Measurements from ENCODE around the gene GMEB2.
"Not testable (repeated sequence)": the region's sequence is repeated elsewhere in the genome, so short reads cannot be mapped to it uniquely, and the experiment has no call there.

Gene GMEB2

DNA sequence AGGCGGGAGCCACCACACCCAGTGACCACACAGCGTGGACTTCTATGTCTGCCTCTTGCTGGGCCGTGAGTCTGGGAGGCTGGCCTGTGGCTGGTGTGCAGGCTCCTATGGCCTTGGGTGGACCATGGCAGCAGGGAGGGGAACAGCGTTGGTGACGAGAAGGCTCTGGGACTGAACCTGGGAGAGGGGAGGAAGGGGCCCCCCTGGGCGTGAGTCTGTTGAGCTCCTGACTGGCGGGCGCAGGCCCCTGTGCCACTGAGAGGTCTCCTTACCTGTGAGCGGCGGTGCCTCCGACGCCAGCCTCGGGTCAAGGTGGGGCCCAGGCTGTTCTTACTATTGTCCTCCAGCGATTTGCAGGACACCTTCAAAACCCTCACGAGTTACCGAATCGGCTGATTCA lies 40.1 kb downstream of the GMEB2 start:
- no peak for DNase-seq

DNA sequence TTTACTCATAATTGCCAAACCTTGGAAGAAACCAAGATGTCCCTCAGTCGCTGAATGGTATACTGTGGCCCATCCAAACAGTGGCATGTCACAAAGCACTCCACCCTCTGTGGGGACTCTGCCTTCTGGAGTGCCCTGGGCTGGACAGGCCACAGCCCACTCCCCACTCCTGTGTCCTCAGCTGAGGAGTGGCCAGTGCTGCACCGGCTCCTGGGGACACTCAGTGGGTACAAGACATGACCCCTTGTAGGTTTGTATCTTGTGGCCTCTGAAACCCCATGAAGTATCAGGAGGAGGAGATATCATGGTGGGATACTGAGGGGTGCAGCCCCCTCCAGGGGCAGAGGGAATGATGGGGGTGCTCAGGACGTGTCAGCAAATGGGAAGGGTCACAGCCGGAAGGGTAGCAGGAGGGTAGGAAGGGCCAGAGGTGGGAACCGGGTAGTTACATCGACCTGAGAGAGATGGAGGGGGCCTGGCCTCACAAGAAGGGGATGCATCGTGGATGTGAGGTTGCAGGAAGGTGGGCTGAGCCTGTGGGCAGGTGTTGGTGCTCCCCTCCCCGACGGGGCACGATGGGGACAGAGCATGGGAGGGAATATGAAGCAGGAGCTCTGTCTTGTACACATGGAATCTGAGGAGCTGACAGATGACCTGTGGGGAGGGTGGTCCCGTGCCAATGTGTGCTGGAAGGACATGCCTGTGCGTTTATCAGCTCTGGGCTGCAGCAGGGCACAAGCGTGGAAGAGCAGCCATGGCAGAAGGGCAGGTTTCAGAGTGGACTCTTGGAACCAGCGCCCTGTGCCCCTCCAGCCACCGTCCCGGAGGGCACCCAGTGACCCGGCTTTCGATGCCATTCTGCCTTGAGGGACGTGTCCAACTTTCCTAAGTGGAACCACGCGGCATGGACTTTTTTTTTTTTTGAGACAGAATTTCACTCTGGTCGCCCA lies 41.0 kb downstream of the GMEB2 start:
- DNase-seq = no peak

DNA sequence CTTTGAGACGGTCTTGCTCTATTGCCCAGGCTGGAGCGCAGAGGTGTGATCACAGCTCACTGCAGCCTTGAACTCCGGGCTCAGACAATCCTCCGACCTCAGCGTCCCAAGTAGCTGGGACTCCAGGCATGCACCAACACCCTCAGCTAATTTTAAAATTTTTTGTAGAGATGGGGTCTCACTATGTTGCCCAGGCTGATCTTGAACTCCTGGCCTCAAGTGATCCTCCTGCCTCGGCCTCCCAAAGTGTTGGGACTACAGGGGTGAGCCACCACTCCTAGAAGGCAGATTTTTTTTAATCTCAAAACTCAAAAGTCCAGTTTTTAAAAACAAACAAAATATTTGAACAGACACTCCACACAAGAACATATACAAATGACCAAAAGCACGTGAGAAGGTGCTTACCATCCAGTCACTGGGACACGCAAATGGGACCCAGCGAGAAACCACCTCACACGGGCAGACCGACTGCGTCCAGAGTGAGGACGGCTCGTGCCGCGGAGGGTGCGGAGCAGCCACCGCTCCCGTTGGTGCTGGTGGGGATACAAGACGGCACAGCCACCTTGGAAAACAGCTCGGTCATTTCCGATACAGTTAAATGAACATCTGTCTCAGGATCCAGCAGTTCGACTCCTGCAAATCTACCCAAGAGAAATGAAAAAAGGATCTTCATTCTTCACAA lies 44.4 kb downstream of the GMEB2 start:
- DNase-seq = peak; percentile 61

DNA sequence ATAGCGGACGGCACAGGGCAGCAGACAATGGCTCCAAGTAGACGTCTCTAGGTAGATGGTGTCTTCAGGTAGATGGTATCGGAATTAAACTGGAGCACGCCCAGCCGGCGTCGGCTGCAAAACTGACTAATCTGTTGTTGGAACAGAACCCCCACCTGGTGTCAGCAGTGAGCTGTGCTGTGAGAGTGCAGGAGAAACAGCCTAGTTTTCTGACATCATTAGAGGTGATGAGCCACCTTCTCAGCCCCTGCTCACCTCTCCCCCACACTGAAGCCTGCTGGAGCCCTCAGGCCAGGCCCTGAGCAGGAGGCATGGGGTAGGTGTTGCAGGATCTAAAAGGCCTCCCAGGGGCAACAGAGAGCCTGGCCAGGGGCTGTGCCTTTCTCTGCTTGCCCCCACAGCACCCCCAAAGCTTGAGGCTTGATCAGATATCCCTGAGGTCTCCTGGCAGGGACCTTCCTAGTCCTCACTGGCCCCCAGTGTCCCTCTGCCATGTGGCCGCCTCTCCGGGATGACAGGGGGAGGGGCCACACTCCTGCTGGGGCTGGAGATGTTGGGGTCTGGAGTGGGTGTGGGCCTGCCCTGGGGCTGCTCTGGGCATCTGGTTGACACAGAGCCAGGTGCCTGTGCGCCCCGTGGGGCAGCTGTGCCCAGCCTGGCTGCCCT lies 46.0 kb downstream of the GMEB2 start:
- peak; percentile 88 for DNase-seq

DNA sequence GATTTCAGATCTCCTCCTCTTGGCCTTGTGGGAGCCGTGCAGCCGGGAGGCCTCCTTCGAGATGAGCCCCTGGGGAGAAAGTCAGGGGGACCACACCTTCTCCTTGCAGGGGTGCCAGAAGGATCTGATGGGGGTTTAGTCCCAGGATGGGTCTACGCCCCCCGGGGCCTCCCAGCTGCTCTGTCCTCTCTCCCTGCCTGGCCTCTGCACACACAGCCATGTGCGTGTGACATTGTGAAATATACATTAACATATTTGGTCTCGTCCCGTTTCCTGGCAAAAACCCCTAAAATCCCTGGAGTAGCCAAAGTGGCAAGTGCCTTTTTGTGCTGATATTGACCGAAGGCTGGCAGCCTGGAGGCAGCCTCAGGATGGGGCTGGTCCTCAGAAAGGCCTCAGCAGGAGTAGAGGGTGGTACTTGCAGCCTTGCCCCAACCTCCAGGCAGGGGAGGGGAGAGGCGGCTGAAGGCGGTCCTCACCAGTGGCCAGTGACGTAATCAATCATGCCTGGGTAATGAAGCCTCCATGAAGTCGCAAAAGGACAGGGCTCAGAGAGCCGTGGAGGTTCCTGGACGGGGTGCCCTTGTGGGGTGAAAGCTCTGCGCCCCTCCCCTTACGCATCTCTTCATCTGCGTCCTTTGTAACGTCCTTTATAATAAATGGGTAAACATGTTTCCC lies 47.7 kb downstream of the GMEB2 start:
- no peak for DNase-seq

DNA sequence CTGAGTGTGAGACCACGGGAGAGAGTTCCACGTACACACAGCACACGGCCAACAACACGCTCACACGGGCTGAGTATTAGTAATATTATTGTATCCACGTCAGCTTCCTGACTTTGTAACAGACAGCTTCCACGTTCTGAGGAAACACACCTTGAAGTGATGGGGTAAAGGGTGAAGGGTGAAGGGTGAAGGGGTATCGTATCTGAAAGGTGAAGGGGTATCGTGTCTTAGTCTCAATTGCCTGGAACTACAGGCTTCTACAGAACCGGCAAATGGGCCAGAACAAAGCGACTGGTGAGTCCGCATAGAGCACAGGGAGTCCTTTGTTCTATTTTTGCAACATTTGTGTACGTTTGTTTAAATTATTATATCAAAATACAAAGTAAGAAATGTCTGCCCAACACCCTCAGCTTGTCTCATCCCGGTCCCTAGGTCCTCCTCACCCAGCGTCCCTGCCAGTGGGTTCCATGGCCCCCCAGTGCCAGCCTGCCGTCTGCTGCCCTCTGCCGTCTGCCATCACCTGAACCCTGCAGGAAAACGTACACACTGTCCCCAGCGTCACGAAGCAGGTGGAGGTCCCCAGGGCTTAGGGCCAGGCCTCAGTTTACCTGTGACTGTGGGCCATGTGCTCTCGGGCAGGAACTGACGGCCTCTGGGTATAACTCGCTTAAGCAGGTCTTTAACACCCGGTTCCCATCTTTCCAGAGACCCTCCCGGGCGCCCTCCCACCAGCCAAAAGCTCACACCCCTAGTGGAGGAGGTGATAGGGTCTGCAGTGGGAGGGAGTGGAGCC lies 48.5 kb downstream of the GMEB2 start:
- DNase-seq = no peak

DNA sequence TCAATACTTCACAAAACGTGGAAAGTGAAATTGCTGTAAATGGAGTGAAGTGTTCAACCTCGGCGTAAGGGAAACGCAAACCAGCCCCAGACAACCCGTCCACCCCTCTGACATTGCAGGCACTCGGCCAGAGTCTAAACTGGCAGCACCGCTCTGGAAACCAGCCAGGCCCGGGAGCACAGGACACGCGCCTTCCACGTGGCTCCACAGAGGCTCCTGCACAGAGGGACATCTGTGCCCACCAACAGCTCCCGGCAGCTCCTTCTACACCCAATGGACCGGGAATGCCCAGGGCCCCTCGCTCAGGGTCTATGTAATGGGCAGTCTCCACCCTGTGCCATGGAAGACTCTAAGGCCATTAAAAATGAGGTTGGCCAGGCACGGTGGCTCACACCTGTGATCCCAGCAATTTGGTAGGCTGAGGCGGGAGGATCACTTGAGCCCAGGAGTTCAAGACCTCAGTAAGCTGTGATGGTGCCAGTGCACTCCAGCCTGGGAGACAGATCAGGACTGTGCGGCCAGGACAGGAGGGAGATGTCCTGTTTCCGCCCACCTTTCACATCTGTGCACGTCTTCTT lies 49.5 kb downstream of the GMEB2 start:
- no peak for DNase-seq

DNA sequence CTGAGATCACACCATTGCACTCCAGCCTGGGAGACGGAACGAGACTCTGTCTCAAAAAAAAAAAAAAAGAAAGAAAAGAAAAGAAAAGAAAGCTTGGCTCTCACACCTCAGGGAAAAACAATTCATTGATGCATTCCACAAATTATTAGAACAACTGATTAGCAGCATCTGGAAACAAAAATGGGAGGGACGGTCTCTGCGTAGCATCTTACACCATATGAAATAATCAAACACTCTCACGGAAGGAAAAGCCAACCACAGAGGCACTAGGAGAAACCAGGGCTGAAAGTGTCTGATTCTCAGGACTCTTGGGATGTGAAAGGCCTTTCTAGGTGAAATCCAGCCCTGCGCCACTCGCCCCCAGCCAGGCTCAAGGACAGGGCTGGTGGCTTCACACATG lies 50.6 kb downstream of the GMEB2 start:
- no peak for DNase-seq

DNA sequence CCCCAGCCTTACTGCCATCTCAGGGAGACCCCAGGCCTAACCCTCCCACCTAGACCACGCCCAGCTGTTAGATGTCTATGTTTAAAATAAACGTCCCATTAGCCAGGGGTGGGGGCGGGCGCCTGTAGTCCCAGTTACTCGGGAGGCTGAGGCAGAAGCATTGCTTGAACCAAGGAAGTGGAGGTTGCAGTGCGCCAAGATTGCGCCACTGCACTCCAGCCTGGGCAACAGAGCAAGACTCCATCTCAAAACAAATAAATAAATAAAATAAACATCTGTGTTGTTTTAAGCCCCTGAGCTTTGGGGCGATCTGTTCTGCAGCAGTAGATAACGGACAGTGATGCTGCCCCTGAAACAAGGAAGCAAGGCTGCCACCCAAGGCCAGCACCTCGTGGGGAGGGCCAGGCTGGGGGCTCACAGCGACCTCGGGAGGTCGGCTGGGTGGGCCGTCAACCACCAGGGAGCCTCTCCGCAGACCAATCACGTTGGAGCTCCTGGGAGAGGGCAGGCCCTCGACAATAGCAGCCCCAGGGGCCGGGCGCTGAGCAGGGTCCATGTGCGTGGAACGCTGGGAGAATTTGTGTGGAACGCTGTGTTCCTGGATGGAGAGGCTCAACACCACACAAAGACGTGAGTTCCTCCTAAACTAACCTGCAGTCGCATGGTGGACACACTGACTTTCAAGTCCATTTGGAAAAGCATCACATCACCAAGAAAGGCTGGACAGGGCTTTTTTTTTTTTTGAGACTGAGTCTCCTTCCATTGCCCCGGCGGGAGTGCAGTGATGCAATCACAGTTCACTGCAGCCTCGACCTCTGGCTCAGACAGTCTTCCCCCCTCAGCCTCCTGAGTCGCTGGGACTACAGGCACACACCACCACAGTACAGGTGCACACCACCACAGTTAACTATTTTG lies 51.8 kb downstream of the GMEB2 start:
- no peak for DNase-seq

DNA sequence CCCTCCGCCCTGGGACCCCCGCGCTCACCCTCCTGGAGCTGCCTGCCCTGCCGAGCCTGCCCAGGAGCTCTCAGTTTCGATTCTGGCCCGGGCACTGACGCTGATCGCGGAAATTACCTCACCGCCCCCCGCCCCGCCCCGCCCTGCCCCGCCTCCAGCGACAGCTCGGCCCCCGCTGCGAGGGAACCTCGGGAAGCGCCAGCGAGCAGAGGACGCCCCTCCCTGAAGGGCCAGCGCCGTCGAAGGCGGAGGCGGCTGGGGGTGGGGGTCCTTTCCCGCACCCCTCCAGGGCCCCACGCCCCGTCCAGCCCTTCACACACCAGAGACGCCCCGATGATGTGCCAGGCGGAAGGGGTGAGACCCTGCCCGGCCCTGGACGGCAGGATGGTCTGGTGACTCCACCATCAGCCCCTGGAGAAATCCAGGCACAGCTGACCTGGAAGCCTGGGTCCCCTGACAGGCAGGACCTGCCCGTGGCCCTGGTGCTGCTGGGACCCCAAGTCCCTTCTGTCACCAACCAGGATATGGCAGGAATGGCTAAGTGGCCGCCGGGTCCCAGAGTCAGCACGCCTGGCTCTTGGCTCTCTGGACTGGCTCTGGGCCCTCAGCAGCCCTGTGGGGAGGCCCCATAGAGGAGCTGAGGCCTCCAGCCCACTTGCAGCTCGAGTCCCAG lies 52.6 kb downstream of the GMEB2 start, which contains the start of gene HELZ2:
Gene HELZ2, minus strand, starts transcription at position 84 of the 673 bp plus-strand sequence. CDS start 1,854 bp downstream, outside the sequence.
- DNase-seq = peak; percentile 88

DNA sequence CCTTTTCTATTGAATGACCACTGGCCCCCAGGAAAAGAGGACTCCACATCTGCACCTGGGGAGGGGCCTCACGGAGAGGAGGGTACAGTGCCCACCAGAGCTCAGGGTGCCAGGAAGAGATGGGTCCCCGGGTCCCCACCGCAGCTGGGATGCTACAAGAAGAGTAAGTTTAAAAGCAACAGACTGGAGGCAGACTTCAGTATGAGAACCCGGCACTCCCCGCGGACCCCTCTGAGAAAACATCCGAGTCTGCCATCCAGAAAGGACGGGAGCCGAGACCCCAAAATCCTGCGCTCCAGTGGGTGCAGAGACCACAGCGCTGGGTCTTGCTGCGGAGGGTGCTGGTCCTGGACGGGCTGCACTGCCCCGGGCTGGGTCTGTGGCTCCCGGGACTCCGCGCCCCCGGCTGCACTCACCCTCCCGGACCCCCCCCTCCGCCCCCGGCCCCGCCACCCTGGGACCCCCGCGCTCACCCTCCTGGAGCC lies 53.2 kb downstream of the GMEB2 start:
- DNase-seq = no peak

DNA sequence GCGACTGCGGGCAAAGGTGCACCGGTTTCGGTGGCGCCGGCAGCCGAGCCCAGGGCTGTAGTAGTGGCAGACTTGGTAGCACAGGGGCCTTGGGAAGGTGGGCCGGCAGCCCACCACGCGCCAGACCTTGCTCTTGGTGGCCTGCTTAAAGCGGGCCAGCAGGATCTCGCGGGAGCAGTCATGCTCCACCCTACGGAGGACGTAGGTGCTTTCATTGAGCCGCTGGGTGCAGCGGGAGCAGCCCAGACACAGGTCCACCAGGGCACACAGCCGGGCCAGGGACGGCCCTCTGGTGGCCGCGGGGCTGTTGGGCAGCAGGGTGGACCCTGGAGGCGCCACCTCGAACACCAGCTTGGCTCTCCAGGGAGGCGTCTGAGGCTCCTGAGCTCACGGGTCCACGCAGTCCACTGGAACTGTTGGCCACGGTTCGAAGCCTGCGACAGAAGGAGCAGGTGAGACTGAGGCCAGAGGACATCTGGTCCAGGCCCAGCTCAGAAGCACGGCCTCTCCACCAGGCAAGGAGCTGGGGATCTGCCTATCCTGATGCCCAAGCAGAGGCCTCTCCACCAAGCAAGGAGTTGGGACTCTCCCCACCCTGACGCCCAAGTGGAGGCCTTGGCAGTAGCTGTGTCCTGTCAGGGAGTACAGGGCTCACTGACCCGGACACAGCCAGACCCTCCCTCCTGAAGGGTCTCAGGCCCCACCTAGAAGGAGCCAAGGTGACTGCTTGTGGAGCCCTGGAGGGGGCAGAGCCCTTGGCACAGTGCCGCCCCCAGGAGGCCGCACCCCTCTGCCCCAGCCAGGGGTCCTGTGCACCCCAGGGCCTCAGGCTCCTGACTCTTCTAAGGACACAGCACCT lies 53.9 kb downstream of the GMEB2 start:
- DNase-seq = no peak

DNA sequence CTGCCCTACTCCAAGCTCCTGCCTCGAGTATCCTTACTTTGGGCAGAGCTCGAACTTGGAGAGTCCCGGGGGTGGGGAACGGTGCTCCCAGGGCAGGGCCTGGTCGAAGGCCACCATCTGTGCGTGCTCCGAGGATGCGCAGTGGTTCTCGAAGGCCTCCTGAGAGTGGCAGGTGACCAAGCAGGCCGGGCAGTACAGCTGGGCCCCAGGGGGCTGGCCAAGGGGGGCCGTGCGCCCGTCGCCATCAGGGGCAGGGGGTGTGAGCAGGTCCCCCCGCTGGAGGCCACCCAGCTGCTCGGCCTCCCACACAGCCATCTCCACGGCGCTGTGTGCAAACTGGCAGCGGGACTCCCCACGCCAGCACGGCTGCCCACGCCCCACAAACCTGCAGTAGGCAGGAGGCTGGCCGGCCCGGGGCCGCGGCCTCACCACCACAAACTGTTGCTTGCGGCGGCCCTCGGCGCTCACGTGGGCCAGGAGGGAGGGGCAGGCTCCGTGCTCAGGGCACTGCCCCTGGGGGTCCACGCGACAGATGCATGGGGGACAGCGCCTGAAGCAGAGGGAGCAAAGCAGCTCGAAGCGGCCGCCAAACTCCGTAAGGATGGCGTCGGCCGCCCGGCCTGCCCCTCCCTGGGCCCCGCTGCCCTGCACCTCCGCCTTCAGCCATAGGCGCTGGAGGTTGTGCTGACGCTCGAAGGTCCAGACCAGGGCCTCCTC lies 54.7 kb downstream of the GMEB2 start:
- no peak for DNase-seq

DNA sequence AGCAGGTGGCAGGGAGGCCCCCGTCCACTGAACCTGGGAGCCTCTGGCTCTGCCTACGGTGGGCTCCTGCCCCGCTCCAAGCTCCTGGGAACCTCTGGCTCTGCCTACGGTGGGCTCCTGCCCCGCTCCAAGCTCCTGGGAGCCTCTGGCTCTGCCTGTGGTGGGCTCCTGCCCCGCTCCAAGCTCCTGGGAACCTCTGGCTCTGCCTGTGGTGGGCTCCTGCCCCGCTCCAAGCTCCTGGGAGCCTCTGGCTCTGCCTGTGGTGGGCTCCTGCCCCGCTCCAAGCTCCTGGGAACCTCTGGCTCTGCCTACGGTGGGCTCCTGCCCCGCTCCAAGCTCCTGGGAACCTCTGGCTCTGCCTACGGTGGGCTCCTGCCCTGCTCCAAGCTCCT lies 55.8 kb downstream of the GMEB2 start:
- not testable (repeated sequence) for DNase-seq

DNA sequence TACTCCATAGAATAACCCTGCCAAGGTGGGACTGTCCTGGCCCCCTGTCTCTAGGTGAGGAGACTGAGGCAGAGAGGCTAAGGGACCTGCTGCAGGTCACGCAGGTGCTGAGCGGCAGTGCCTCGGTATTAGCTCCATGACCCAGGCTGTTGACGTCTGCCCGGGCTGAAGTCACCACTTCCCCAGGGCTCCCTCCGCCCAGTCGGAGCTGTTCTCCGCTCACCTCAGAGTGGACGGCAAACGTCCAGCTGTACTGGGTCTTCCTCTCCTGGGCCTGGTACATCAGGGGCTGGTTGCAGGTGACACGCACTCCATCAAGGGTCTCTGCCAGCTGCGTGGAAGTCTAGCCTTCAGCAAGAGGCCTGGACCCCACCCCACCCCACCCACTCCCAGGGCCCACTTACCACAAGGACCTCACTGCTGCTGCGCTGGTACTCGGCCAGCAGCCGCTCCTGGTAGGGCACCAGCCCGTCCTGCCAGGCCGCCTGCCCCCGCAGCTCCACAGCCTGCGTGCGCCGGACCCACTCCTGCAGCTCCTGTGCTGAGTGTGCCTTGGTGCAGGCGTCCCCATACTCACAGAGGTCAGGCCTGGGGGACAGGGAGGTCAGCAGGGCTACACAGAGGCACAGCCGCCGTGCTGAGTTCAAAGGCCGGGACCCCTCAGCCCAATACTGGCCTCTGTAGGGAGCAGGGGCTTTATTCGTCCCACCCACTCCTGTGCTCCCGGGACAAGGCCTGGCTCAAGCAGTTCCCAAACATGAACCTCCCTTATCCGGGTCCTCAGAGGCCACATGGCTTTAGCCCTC lies 56.4 kb downstream of the GMEB2 start:
- no peak for DNase-seq

DNA sequence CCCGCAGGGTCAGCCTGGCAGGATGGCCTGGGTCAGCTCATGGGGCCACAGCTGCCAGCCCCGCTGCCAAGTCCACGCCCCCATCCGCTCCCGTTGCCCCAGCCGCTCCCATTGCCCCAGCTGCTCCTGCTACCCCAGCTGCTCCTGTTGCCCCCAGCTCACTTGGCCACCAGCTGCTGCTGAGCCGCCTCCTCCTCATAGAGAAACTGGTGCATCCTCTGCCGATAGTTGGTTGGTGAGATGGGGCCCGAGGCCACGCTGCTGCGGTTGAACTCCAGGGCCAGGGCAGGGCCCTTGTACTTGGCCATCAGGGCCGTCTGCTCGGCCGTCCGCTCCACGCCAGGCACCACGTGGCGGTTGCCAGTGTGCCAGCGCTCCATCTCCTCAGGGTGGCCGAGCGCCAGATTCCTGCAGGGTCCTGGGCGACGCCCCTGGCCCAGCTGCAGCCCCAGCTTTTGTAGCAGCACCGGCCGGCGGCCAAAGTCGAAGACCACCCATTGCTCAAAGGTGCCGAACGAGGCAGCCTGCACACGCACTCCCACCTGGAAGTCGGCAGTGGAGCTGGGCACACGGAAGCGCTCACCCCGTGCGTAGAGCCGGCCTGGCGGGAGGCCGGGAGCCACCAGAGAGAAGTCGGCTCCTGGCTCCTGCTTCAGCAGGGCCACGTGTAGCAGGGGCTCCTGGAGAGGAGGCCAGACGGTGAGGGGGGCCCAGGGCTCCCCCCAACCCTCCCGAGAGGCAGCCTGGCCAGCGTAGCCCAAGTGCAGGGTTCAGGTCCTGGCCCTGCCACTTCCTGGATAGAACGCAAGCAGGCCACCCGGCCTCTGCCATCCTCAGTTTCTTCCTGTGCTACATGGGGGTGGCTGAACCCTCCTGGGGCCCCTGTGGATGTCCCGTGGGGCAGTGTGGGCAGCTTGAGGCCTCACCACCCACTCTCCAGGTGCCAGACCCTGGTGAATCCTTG lies 57.6 kb downstream of the GMEB2 start:
- DNase-seq = no peak

Measured in activated effector memory CD4-positive, alpha-beta T cell treated with anti-CD3 and anti-CD28 coated beads, Interleukin-2, amount 50 U/mL, for 16 hours (primary cell).